ENCODE results near the gene SETD1B.
"Not testable (repeated sequence)": the region's sequence is repeated elsewhere in the genome, so short reads cannot be mapped to it uniquely, and the experiment has no call there.

SETD1B gene

DNA sequence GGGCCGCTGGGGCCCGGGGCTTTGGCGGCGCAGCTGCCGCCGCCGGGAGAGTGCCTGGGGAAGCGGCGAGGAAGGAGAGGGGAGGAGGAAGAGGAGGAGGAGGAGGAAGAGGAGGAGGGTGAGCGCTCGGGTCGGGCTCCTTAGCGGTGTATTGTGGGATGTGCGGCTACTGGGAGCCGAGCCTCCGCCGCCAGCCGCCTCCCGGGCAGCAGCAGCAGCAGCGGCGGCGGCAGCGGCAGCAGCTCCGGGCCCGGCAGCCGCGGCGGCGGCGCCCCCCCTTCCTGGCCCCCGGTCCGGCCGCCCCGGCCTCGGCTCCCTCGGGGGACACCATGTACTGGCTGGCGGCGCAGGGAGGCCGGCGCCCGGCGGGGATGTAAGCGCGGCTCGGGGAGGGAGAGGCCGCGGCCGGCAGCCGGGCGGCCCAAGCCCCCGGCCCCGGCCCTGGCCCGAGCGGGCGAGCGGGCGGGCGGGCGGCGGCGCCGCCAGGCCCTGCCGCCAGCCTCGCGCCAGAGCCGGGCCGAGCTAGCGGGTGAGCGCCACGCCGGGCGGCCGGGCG is at the start of gene SETD1B:
SETD1B (plus strand) TSS at position 149 of the 556 bp plus-strand sequence. CDS start 729 bp downstream, outside the sequence.
- DNase-seq: peak in 42 of 58 donors; percentile 1 to 72 (median 47)

GRCh38 chr12:121754836-121755235 is 49.0 kb upstream of the SETD1B start:
- DNase-seq: no peak

GRCh38 chr12:121755591-121755990 is 48.2 kb upstream of the SETD1B start:
- DNase-seq: no peak

DNA sequence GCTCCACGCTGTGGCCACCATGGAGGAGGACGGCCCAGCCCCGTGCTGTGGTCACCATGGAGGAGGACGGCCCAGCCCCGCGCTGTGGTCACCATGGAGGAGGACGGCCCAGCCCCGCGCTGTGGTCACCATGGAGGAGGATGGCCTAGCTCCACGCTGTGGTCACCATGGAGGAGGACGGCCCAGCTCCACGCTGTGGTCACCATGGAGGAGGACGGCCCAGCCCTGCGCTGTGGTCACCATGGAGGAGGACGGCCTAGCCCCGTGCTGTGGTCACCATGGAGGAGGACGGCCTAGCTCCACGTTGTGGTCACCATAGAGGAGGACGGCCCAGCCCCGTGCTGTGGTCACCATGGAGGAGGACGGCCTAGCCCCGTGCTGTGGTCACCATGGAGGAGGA is 45.3 kb upstream of the SETD1B start:
- not testable (repeated sequence) for DNase-seq

DNA sequence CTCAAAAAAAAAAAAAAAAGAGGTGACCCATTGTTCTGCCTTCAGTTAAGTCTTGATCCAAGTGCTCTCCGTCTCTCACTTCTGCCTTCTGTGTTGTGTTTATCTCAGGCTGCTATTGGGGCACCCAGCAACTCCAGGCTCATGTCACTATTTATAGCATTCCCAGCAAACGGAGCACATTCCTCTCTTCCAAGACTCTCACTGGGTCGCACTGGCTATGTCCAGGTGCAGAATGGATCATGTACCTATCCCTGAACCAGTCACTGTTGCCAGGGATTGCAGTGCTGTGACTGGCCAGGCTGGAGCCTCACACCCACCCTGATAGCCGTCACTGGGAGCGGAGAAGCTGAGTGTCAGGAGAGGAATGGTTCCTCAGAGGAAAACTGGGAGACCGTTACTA is 41.5 kb upstream of the SETD1B start:
- no peak for DNase-seq

DNA sequence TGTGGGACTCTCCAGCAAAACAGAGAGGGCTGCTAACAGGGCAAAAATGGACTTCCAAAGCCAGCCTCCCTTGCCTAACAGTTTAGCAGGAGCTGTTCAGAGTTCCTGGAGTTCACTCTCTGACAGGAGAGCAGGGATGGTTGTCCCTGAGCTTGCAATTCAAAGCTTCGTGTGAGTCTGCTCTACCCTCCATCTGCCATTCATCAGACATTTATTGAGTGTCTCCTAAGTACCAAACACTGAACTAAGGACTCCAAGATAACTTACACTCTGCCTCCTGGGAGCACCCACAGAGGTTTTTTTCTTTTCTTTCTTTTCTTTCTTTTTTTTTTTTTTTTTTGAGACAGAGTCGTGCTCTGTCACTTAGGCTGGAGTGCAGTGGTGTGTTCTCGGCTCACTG is 39.0 kb upstream of the SETD1B start:
- no peak for DNase-seq

GRCh38 chr12:121765573-121765972 is 38.2 kb upstream of the SETD1B start:
- peak in 1 of 58 donors; percentile 16 for DNase-seq

DNA sequence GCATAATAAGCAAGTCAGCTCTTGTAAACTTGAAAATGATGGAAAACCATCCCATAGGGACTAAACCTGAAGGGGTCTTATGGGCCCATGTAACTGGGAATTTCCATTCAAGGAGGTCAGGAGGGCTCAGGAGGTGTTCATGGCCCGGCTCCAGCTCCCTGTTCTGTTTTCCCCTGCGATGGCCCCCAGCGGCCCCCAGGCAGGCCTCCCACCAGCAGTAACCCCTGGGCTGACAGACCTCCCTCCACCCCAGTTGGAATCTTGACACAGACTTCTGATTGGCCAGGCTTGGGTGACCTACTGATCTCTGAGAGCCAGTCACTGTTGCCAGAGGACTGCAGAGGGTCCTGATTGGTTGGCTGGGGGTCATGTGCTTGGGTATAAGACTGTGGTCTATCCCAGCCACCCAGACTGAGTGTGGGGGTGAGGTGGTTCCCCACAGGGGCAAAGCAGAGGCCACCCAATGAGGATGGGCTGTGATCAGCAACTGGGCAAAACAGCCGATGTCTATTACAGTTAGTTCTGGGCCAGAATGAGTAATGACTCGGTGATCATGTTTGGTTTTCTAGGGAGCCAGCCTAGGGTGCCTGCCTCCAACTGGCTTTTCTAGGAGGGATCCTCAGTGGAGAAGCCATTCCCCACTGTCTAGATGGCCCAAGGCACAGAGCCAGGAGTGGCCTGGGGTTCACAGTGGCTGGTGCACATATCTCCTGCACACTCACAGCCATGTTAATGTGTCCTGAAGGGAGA is 37.3 kb upstream of the SETD1B start:
- no peak for DNase-seq

GRCh38 chr12:121767525-121768016 is 36.2 kb upstream of the SETD1B start:
- DNase-seq: peak in 51 of 58 donors; percentile 7 to 78 (median 53)

- no peak for DNase-seq
Measured at GRCh38 chr12:121769297-121769830, 34.4 kb upstream of the SETD1B start.

DNA sequence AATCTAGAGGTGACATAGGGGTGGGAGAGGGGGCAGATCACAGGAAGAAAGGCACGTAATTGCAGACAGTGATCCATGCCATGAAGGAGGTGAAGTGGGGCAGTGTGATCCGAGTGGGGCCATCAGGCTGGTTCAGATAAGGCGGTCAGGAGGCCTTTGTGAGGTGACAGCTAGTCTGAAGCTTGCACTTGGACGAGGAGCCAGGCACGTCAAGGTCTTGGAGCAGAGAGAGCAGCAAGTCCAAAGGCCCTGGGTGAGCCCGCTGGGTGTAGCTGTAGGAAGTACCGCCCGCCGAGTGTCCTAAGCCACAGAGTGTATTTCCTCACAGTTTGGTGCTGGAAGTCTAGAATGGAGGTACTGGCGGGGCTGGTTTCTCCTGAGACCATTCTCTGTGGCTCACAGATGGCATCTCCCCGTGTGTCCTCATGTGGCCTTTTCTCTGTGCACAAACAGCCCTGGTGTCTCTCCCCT is 33.9 kb upstream of the SETD1B start:
- no peak for DNase-seq

GRCh38 chr12:121770388-121770787 is 33.4 kb upstream of the SETD1B start:
- DNase-seq: no peak

DNA sequence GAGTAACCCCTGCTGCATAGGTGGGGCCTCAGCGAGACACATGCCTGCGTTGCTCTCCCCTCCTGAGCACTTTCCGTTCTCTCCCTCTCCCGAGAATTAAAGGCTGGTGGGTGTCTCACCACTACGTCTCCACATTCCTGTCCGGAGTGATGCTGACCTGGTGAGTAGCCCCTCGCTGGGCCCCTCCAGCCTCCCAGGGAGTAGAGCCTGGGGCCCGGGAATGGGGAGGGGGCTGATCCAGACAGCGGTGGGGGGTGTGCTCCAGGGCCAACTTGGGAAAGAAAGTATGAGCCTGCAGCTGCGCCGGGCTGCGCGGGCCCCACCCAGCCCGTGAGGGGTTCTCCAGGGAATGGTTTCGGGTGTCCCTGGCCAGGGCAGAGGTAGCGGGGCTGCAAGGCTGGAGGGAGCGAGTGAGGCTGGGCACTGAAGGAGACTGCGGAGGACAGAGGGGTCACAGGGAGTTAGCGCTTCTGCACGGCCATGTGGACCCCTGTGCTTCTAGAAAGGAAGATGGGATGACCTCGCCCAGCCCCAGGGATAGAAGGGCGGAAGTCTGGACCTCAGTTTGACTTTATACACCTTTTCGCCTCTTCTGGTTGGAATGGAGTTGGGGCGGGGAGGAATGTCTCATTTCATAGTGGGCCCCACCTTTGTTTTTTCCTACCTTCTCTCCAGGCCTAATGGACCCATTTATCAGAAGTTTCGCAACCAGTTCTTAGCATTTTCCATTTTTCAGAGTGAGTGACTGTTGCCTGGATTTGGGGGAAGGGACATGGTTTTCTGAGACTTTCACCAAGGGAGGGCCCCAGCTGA is 32.8 kb upstream of the SETD1B start:
- no peak for DNase-seq

- peak in 40 of 58 donors; percentile 7 to 72 (median 29) for DNase-seq
Measured at GRCh38 chr12:121773011-121773777, 30.6 kb upstream of the SETD1B start.

DNA sequence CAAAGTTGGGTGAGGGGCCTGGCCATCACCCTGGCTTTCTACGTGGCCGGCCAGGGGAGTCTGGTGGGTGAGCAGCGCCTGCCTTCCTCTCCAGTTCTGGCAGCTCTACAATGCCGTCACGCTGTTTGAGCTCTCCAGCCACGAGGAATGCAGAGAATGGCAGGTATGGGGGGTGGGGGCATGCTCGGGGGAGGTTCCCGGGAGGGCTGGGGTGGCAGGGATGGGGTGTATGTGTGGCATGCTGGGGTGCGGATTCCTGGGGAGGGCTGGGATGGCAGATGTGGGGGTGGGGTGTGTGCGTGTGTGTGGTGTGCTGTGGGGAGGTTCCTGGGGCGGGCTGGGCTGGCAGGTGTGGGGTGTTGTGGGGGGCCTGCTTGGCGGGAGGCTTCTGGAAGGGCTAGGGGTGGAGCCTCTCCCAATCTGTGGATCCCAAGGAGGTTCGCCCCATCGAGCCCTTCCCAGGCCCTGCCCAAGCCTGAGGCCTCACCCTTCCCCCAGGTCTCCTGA is 28.8 kb upstream of the SETD1B start:
- DNase-seq: peak in 1 of 58 donors; percentile 40

- no peak for DNase-seq
Measured at GRCh38 chr12:121775501-121775900, 28.3 kb upstream of the SETD1B start.

GRCh38 chr12:121776190-121777098 is 27.4 kb upstream of the SETD1B start:
- DNase-seq: peak in 34 of 58 donors; percentile 4 to 81 (median 32)

- DNase-seq: no peak
Measured at GRCh38 chr12:121778567-121779421, 25.0 kb upstream of the SETD1B start.

All from anterior cingulate cortex (tissue), 58 donors.